Natural killer cell (primary cell): ENCODE data around the gene IQGAP3. TPM values are rescaled to one million over a fixed set of nuclear protein-coding genes. Genes with fewer than 3 reads are reported as not detected.

Experiments
- ATAC-seq, 3 donors: fragments of 150-1000 bp in 2 of 3; fragments of 200-7000 bp in 1 of 3; cut with Tn5 transposase; 1 replicate in 1 of 3; 2 replicates in 2 of 3; pipeline ENCODE4 v1.10.0; 2021; ENCODE audit warnings: mild to moderate bottlenecking in 2 of 3, moderate library complexity in 2 of 3
- DNase-seq, 2 donors: peaks; one replicate each; pipeline versions ENCODE4 v3.0.0 to v3.0.0-alpha.2; 2013 to 2021; ENCODE audit warnings: mixed read lengths in 1 of 2
- H3K27ac ChIP-seq: one replicate; pipeline ENCODE4 v1.5.1; 2013; ENCODE audit warnings: mild to moderate bottlenecking, low read length
- H3K27me3 ChIP-seq: one replicate; pipeline ENCODE4 v1.6.1; 2013; ENCODE audit warnings: low read length; ENCODE audit not compliant: control insufficient read depth, insufficient read depth
- H3K36me3 ChIP-seq: one replicate; pipeline ENCODE4 v1.6.1; 2013; ENCODE audit warnings: low read length; ENCODE audit not compliant: control insufficient read depth, insufficient read depth
- H3K4me1 ChIP-seq: one replicate; pipeline ENCODE4 v1.6.1; 2013; ENCODE audit warnings: low read length; ENCODE audit not compliant: control insufficient read depth, insufficient read depth
- H3K4me3 ChIP-seq: one replicate; pipeline ENCODE4 v1.5.1; 2013; ENCODE audit warnings: low read length
- H3K9me3 ChIP-seq: one replicate; pipeline ENCODE4 v1.6.1; 2013; ENCODE audit warnings: low read length; ENCODE audit not compliant: control insufficient read depth, insufficient read depth
- H3K27ac Mint-ChIP-seq, 2 donors: one replicate each; pipeline ENCODE4 v1.8.0; 2022; ENCODE audit warnings: mild to moderate bottlenecking in 2 of 2, mixed read lengths in 2 of 2, moderate library complexity in 1 of 2
- H3K27me3 Mint-ChIP-seq, 2 donors: one replicate each; pipeline ENCODE4 v1.8.0; 2022; ENCODE audit warnings: low read depth in 2 of 2, mixed read lengths in 2 of 2
- H3K36me3 Mint-ChIP-seq: one replicate; pipeline ENCODE4 v1.8.0; 2022; ENCODE audit warnings: mixed read lengths
- H3K4me1 Mint-ChIP-seq, 2 donors: one replicate each; pipeline ENCODE4 v1.8.0; 2022; ENCODE audit warnings: mixed read lengths in 2 of 2
- H3K4me3 Mint-ChIP-seq: one replicate; pipeline ENCODE4 v1.8.0; 2022; ENCODE audit warnings: mild to moderate bottlenecking, moderate library complexity, mixed read lengths
- H3K9me3 Mint-ChIP-seq, 2 donors: one replicate each; pipeline ENCODE4 v1.8.0; 2022; ENCODE audit warnings: mixed read lengths in 2 of 2
- CTCF ChIP-seq: fragments of 200-600 bp; IDR thresholded peaks from one replicate; pipeline ENCODE4 v1.8.0; 2022; ENCODE audit warnings: antibody characterized with exemption
- WGBS: methylation state at CpG from one replicate; pipeline ENCODE4 v1.1.7; 2013; ENCODE audit warnings: missing lambda C conversion rate; ENCODE audit not compliant: insufficient coverage; 5-methylcytosine and 5-hydroxymethylcytosine counted together
- intact Hi-C: fragments of 100-400 bp; cut with micrococcal nuclease; formaldehyde crosslinking; loops from one replicate; pipeline ENCODE4 v1.14.2; 2022
- total RNA-seq, 4 donors: library from RNA; stranded (reverse); fragments of 120-200 nt in 1 of 4; gene quantifications; one replicate each; pipeline versions ENCODE4 v1.2.3 to v1.2.4, GENCODE V29; 2013 to 2022

Gene IQGAP3
- total RNA-seq, 3 donors from 2014 or later (not counting 1 experiment from before 2014, with no cell fraction given), result 0.08 to 0.21 (median 0.14) TPM

GRCh38 chr1:156560585-156561163, 11.7 kb downstream of the IQGAP3 start:
- no peaks in the 10 kb centered on the region for H3K9me3 ChIP-seq
- Mint-ChIP-seq H3K36me3 (no peaks in the 10 kb centered on the region), H3K9me3 (no peaks in the 10 kb centered on the region), H3K4me3 (no peak overlapping the region), H3K27ac (no peak overlapping the region), H3K4me1 (no peaks in the 10 kb centered on the region), H3K27me3 (no peaks in the 10 kb centered on the region)
- H3K27ac ChIP-seq, result no peak overlapping the region
- H3K27me3 ChIP-seq, result no peaks in the 10 kb centered on the region
- no peak for DNase-seq
- ATAC-seq, result no peak
- H3K4me1 ChIP-seq, result no peaks in the 10 kb centered on the region
- H3K36me3 ChIP-seq, result no peaks in the 10 kb centered on the region
- no peak for TF ChIP-seq CTCF
- intact Hi-C loops, result no loop called here
- 79% methylated on average over 5 of the region's 5 CpGs for WGBS
- no peak overlapping the region for H3K4me3 ChIP-seq

GRCh38 chr1:156559797-156560385, 12.5 kb downstream of the IQGAP3 start:
- no peak overlapping the region for H3K27ac Mint-ChIP-seq
- intact Hi-C loops, result no loop called here
- H3K27me3 Mint-ChIP-seq, result no peaks in the 10 kb centered on the region
- H3K27ac ChIP-seq, result no peak overlapping the region
- H3K9me3 ChIP-seq, result no peaks in the 10 kb centered on the region
- no peak overlapping the region for H3K4me3 ChIP-seq
- no peak overlapping the region for H3K4me3 Mint-ChIP-seq
- no peaks in the 10 kb centered on the region for H3K36me3 Mint-ChIP-seq
- H3K4me1 Mint-ChIP-seq, result no peaks in the 10 kb centered on the region
- WGBS, result 88% methylated on average over 5 of the region's 5 CpGs
- no peaks in the 10 kb centered on the region for H3K36me3 ChIP-seq
- no peak for TF ChIP-seq CTCF
- H3K27me3 ChIP-seq, result no peaks in the 10 kb centered on the region
- no peak for ATAC-seq
- no peaks in the 10 kb centered on the region for H3K9me3 Mint-ChIP-seq
- no peaks in the 10 kb centered on the region for H3K4me1 ChIP-seq
- no peak for DNase-seq

GRCh38 chr1:156559086-156559796, 13.1 kb downstream of the IQGAP3 start:
- H3K9me3 ChIP-seq, result no peaks in the 10 kb centered on the region
- intact Hi-C loops, result no loop called here
- H3K27me3 ChIP-seq, result no peaks in the 10 kb centered on the region
- Mint-ChIP-seq H3K4me1 (no peaks in the 10 kb centered on the region), H3K27ac (no peak overlapping the region), H3K36me3 (no peaks in the 10 kb centered on the region), H3K4me3 (no peak overlapping the region), H3K9me3 (no peaks in the 10 kb centered on the region), H3K27me3 (no peaks in the 10 kb centered on the region)
- DNase-seq (no peak), ATAC-seq (no peak)
- no peaks in the 10 kb centered on the region for H3K4me1 ChIP-seq
- no peak for TF ChIP-seq CTCF
- H3K27ac ChIP-seq, result no peak overlapping the region
- 78% methylated on average over 6 of the region's 8 CpGs for WGBS
- H3K4me3 ChIP-seq, result no peak overlapping the region
- no peaks in the 10 kb centered on the region for H3K36me3 ChIP-seq
